Measurements from ENCODE around the gene MAP4K4.

GRCh38 chr2:101860157-101860556, 162.7 kb downstream of the MAP4K4 start:
- peak; percentile 8 for TF ChIP-seq CTCF (IDR thresholded peaks at IDR 0.05; ENCODE audit: borderline replicate concordance, extremely low read depth, low read length, poor library complexity, severe bottlenecking)
- TF ChIP-seq EZH2 (IDR thresholded peaks at IDR 0.05; ENCODE audit: borderline replicate concordance, low read depth, low read length, severe bottlenecking): no peak

Measured in DND-41 (cell line).